PFSK-1 (cell line): ENCODE data around the gene PACC1.

Source experiments
- FOXP2 ChIP-seq: optimal IDR thresholded peaks from 2 replicates; pipeline ENCODE3; 2011; ENCODE audit warnings: borderline replicate concordance, control low read depth, inconsistent platforms; ENCODE audit not compliant: insufficient read depth; ENCODE audit errors: extremely low read length, extremely low read depth
- POLR2AphosphoS5 ChIP-seq: IDR thresholded peaks from 2 replicates; pipeline ENCODE4 v1.6.1; 2012; ENCODE audit warnings: low read depth, mild to moderate bottlenecking, control low read depth, low read length, moderate library complexity
- SIN3A ChIP-seq: IDR thresholded peaks from 2 replicates; pipeline ENCODE4 v1.6.1; 2012; ENCODE audit warnings: mild to moderate bottlenecking, low read length, moderate library complexity, borderline replicate concordance; ENCODE audit not compliant: insufficient read depth
- TAF1 ChIP-seq: IDR thresholded peaks from 2 replicates; pipeline ENCODE4 v1.6.1; 2012; ENCODE audit warnings: low read length, control low read depth, borderline replicate concordance; ENCODE audit not compliant: insufficient read depth
- TF ChIP-seq, protein P1 (sequence below), 2 experiments: IDR thresholded peaks; 2 replicates each; pipeline versions ENCODE4 v1.6.1 to v1.8.0; 2011 to 2012; ENCODE audit warnings: low read depth in 2 of 2, low read length in 2 of 2, control low read depth in 1 of 2, inconsistent platforms in 1 of 2, mild to moderate bottlenecking in 1 of 2, moderate library complexity in 1 of 2; ENCODE audit not compliant: insufficient read depth in 1 of 2

The PACC1 gene

GRCh38 chr1:212455401-212455800, 40.7 kb upstream of the PACC1 start:
- TF ChIP-seq SIN3A (no peak), TAF1 (no peak), FOXP2 (no peak), POLR2AphosphoS5 (no peak)
- TF ChIP-seq, protein P1, sequence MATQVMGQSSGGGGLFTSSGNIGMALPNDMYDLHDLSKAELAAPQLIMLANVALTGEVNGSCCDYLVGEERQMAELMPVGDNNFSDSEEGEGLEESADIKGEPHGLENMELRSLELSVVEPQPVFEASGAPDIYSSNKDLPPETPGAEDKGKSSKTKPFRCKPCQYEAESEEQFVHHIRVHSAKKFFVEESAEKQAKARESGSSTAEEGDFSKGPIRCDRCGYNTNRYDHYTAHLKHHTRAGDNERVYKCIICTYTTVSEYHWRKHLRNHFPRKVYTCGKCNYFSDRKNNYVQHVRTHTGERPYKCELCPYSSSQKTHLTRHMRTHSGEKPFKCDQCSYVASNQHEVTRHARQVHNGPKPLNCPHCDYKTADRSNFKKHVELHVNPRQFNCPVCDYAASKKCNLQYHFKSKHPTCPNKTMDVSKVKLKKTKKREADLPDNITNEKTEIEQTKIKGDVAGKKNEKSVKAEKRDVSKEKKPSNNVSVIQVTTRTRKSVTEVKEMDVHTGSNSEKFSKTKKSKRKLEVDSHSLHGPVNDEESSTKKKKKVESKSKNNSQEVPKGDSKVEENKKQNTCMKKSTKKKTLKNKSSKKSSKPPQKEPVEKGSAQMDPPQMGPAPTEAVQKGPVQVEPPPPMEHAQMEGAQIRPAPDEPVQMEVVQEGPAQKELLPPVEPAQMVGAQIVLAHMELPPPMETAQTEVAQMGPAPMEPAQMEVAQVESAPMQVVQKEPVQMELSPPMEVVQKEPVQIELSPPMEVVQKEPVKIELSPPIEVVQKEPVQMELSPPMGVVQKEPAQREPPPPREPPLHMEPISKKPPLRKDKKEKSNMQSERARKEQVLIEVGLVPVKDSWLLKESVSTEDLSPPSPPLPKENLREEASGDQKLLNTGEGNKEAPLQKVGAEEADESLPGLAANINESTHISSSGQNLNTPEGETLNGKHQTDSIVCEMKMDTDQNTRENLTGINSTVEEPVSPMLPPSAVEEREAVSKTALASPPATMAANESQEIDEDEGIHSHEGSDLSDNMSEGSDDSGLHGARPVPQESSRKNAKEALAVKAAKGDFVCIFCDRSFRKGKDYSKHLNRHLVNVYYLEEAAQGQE (IDR thresholded peaks at IDR 0.05; ENCODE audit: insufficient read depth in 1 of 2, low read depth in 2 of 2, low read length in 2 of 2): no peak

DNA sequence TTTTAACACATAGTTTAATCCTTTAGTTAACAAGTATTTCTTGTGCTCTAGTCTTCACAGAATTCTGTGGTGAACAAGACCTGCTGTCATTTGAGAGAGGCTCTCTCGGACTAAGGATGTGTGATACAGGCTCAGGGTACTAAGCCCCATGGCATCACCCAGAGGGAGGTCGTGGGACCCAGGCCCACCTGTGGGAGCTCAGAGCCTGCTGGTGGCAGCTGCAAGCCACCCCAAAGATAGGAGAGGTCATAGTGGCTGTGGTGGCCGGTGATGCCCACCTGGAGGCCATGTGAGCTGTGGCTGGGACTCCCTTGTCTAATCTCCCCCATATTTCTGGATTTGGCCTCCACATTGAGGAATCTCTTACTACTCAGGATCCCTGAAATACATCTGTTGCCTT, 40.1 kb upstream of the PACC1 start:
- TF ChIP-seq FOXP2 (no peak), POLR2AphosphoS5 (no peak)

GRCh38 chr1:212453156-212453857, 38.6 kb upstream of the PACC1 start:
- no peak for TF ChIP-seq FOXP2
- TF ChIP-seq, protein P1 (IDR thresholded peaks at IDR 0.05; ENCODE audit: insufficient read depth in 1 of 2, low read depth in 2 of 2, low read length in 2 of 2): no peak

DNA sequence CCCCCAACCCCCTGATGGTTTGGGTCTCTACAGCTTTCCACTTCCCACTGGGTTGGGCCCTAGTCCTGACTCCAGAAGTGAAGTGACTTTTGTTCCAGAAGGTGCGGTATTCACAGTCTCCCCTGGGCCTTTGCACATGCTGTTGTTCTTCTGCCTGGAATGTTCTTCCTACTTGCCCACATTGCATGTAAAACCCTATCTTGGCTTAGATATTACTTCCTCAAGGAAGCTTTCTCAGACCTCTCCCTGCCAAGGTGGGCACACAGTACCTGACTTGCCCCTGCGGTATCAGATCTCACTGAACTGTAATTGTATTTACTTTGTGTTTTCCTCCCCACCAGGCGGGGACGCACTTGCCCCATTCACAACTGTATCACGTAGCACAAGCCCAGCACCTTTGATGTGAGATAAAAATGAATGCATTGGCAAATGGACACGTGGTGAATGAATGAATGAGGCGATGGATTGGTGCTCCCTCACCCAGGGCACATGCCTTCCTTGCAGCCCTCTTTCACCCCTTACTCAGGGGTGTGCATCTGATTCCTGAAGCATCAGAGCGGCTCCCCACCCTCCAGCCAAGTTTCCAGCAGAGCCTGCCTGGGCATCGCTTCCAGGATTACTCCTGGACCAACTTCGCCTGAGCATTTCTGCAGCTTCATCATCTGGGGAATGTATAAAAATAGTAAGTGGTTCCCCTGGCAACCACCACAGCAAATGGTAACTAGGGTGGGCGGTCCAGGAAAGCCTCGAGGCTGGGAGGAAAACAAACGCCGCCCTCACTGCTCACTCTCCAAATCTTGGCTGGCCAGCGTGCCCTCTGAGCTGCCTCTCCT, 37.9 kb upstream of the PACC1 start:
- no peak for TF ChIP-seq TAF1
- TF ChIP-seq FOXP2: no peak
- no peak for TF ChIP-seq POLR2AphosphoS5
- TF ChIP-seq, protein P1 (IDR thresholded peaks at IDR 0.05; ENCODE audit: insufficient read depth in 1 of 2, low read depth in 2 of 2, low read length in 2 of 2): no peak

DNA sequence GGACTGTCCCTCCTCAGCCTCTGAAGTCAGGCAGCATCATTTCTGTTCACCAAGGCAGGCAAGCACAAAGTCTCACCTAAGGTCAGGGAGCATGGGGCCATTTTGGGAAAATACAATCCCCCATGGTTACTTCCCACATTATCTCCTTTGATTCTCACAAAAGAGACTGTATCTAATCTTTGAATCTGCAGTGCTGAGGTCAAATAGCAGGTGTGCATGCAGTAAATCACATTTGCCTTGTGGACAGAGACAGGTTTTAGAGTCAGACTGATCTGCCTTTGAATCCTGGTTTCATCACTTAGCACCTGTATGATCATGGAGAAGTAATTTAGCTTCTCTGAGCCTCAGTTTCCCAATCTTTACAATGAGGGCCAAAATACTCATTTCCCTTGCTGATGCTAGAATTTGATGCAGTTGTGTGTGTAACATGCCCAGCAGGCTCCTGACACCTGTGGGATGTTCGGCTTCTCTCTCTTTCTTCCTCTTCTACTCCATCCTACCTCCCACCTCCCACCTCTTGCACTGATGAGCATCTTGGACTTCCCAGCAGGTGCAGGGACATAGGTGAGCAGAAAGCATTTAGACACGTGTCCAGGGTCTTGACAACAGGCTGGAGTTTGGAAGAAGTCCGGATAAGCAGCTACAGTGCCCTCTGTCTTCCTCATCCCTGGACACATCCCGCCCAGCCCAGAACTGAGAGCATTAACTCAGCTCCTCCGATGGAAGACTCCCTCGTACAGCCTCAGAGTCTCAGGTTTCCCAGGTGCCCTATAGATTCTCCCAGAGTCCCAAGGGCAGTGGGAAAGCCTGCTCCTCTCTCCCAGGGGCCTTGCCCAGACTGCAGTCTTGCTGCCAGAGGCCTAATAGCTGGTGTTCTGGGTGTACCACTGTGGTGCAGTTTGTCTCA, 37.0 kb upstream of the PACC1 start:
- no peak for TF ChIP-seq POLR2AphosphoS5
- TF ChIP-seq, protein P1 (IDR thresholded peaks at IDR 0.05; ENCODE audit: insufficient read depth in 1 of 2, low read depth in 2 of 2, low read length in 2 of 2): no peak
- no peak for TF ChIP-seq TAF1
- no peak for TF ChIP-seq FOXP2
- no peak for TF ChIP-seq SIN3A
